MM.1S (cell line): ENCODE results near the gene OR10J5.

Source experiments
- DNase-seq: peaks from one replicate; pipeline ENCODE4 v3.0.0-alpha.2; 2015
- H2AFZ ChIP-seq: fragments of 300-600 bp; sonication (generic); 2 replicates; pipeline ENCODE4 v1.6.0; 2016; ENCODE audit warnings: antibody characterized with exemption, low read length
- H3F3A ChIP-seq: fragments of 300-600 bp; sonication (generic); 2 replicates; pipeline ENCODE4 v1.6.1; 2016; ENCODE audit warnings: mild to moderate bottlenecking, antibody characterized with exemption, low read length, moderate library complexity, mixed read lengths; ENCODE audit not compliant: insufficient read depth
- H3K27ac ChIP-seq: fragments of 300-600 bp; sonication (generic); 2 replicates; pipeline ENCODE4 v1.5.1; 2016; ENCODE audit warnings: mild to moderate bottlenecking, low read length
- H3K27me3 ChIP-seq: fragments of 300-600 bp; sonication (generic); replicated peaks from 2 replicates; pipeline ENCODE4 v1.6.0; 2016; ENCODE audit warnings: low read length; ENCODE audit not compliant: insufficient read depth
- H3K36me3 ChIP-seq: fragments of 300-600 bp; sonication (generic); replicated peaks from 2 replicates; pipeline ENCODE4 v1.6.1; 2016; ENCODE audit warnings: mild to moderate bottlenecking, low read length, mixed read lengths; ENCODE audit not compliant: insufficient read depth
- H3K4me1 ChIP-seq: fragments of 300-600 bp; sonication (generic); 2 replicates; pipeline ENCODE4 v1.6.1; 2016; ENCODE audit warnings: low read length, mixed read lengths
- H3K4me2 ChIP-seq: fragments of 300-600 bp; sonication (generic); 2 replicates; pipeline ENCODE4 v1.6.0; 2016; ENCODE audit warnings: low read depth, low read length
- H3K4me3 ChIP-seq: fragments of 300-600 bp; sonication (generic); 2 replicates; pipeline ENCODE4 v1.5.1; 2016; ENCODE audit warnings: low read length, mixed read lengths
- H3K79me2 ChIP-seq: fragments of 300-600 bp; sonication (generic); 2 replicates; pipeline ENCODE4 v1.6.1; 2016; ENCODE audit warnings: mixed run types, low read length, mixed read lengths
- H3K9ac ChIP-seq: fragments of 300-600 bp; sonication (generic); 2 replicates; pipeline ENCODE4 v1.6.1; 2016; ENCODE audit warnings: low read length, mixed read lengths
- H3K9me2 ChIP-seq: fragments of 300-600 bp; sonication (generic); replicated peaks from 2 replicates; pipeline ENCODE4 v1.6.1; 2016; ENCODE audit warnings: mild to moderate bottlenecking, low read length, mixed read lengths; ENCODE audit not compliant: insufficient read depth
- H3K9me3 ChIP-seq: fragments of 300-600 bp; sonication (generic); replicated peaks from 2 replicates; pipeline ENCODE4 v1.6.1; 2016; ENCODE audit warnings: mild to moderate bottlenecking, low read length, mixed read lengths; ENCODE audit not compliant: insufficient read depth
- H4K20me1 ChIP-seq: fragments of 300-600 bp; sonication (generic); 2 replicates; pipeline ENCODE4 v1.6.1; 2016; ENCODE audit warnings: mild to moderate bottlenecking, low read length, moderate library complexity, mixed read lengths; ENCODE audit not compliant: insufficient read depth
- EZH2 ChIP-seq: fragments of 300-600 bp; sonication (generic); optimal IDR thresholded peaks from 2 replicates; pipeline ENCODE3; 2017; ENCODE audit warnings: low read depth, mild to moderate bottlenecking, antibody characterized with exemption, low read length, mixed read lengths
- EZH2phosphoT487 ChIP-seq: fragments of 300-600 bp; sonication (generic); IDR thresholded peaks from 2 replicates; pipeline ENCODE4 v1.6.1; 2018; ENCODE audit warnings: antibody characterized with exemption, low read length
- TF ChIP-seq, protein P1 (sequence below): fragments of 300-600 bp; sonication (generic); IDR thresholded peaks from 2 replicates; pipeline ENCODE4 v1.5.1; 2016; ENCODE audit warnings: antibody characterized with exemption, low read length, mixed read lengths

Gene OR10J5

GRCh38 chr1:159560599-159560998 lies 24.8 kb upstream of the OR10J5 start:
- H3K27ac ChIP-seq: no peak overlapping the region
- no peak for DNase-seq

GRCh38 chr1:159556931-159557369 lies 21.1 kb upstream of the OR10J5 start:
- Histone ChIP-seq H3K36me3 (no peaks in the 10 kb centered on the region), H3K4me3 (no peak overlapping the region), H3K9me2 (no peaks in the 10 kb centered on the region), H3K4me2 (no peak overlapping the region), H3F3A (no peaks in the 10 kb centered on the region), H3K27me3 (no peaks in the 10 kb centered on the region), H3K79me2 (no peaks in the 10 kb centered on the region), H3K9ac (no peak overlapping the region), H3K4me1 (no peaks in the 10 kb centered on the region), H3K27ac (no peak overlapping the region), H4K20me1 (no peaks in the 10 kb centered on the region), H3K9me3 (no peaks in the 10 kb centered on the region), H2AFZ (no peak overlapping the region)
- DNase-seq: no peak
- TF ChIP-seq EZH2: no peak
- TF ChIP-seq, protein P1, sequence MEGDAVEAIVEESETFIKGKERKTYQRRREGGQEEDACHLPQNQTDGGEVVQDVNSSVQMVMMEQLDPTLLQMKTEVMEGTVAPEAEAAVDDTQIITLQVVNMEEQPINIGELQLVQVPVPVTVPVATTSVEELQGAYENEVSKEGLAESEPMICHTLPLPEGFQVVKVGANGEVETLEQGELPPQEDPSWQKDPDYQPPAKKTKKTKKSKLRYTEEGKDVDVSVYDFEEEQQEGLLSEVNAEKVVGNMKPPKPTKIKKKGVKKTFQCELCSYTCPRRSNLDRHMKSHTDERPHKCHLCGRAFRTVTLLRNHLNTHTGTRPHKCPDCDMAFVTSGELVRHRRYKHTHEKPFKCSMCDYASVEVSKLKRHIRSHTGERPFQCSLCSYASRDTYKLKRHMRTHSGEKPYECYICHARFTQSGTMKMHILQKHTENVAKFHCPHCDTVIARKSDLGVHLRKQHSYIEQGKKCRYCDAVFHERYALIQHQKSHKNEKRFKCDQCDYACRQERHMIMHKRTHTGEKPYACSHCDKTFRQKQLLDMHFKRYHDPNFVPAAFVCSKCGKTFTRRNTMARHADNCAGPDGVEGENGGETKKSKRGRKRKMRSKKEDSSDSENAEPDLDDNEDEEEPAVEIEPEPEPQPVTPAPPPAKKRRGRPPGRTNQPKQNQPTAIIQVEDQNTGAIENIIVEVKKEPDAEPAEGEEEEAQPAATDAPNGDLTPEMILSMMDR: no peak
- no peak for TF ChIP-seq EZH2phosphoT487

More at GRCh38 chr1:159560599-159560998, 24.8 kb upstream of the OR10J5 start:
- H3K9me3 ChIP-seq: no peaks in the 10 kb centered on the region
- no peaks in the 10 kb centered on the region for H4K20me1 ChIP-seq
- H2AFZ ChIP-seq: no peak overlapping the region
- H3K27me3 ChIP-seq: no peaks in the 10 kb centered on the region
- H3K4me1 ChIP-seq: no peaks in the 10 kb centered on the region
- no peaks in the 10 kb centered on the region for H3F3A ChIP-seq
- no peaks in the 10 kb centered on the region for H3K79me2 ChIP-seq
- no peak overlapping the region for H3K4me3 ChIP-seq
- no peak overlapping the region for H3K9ac ChIP-seq
- H3K9me2 ChIP-seq: no peaks in the 10 kb centered on the region
- H3K4me2 ChIP-seq: no peak overlapping the region
- H3K36me3 ChIP-seq: no peaks in the 10 kb centered on the region
- TF ChIP-seq EZH2: no peak
- no peak for TF ChIP-seq EZH2phosphoT487
- TF ChIP-seq, protein P1: no peak

- Histone ChIP-seq H4K20me1 (no peaks in the 10 kb centered on the region), H3K27me3 (no peaks in the 10 kb centered on the region), H2AFZ (no peak overlapping the region), H3K36me3 (no peaks in the 10 kb centered on the region), H3K4me3 (no peak overlapping the region), H3K4me1 (no peaks in the 10 kb centered on the region), H3K27ac (no peak overlapping the region), H3K79me2 (no peaks in the 10 kb centered on the region), H3K9ac (no peak overlapping the region), H3K9me2 (no peaks in the 10 kb centered on the region), H3F3A (no peaks in the 10 kb centered on the region), H3K9me3 (no peaks in the 10 kb centered on the region), H3K4me2 (no peak overlapping the region)
- TF ChIP-seq, protein P1: no peak
- TF ChIP-seq EZH2 (no peak), EZH2phosphoT487 (no peak)
- DNase-seq: no peak
Measured at GRCh38 chr1:159554696-159555095, 18.9 kb upstream of the OR10J5 start.
